ENCODE results near the gene PDE10A.

GRCh38 chr6:165652766-165653165 is 10.3 kb downstream of the PDE10A start:
- TF ChIP-seq ZNF274 (IDR thresholded peaks at IDR 0.05; ENCODE audit: low read depth, low read length), result no peak
- TF ChIP-seq SUZ12 (IDR thresholded peaks at IDR 0.05; ENCODE audit: extremely low read depth, insufficient read depth, insufficient read length), result no peak

Data from NT2/D1 (cell line).